NB4 (cell line): Measurements from ENCODE around the gene KRTAP10-10.

Source experiments
- CTCF ChIP-seq: IDR thresholded peaks from one replicate; pipeline ENCODE4 v1.5.1; 2012; ENCODE audit warnings: low read depth, low read length
- MAX ChIP-seq: IDR thresholded peaks from 2 replicates; pipeline ENCODE4 v1.6.1; 2011; ENCODE audit warnings: low read depth, low read length
- POLR2A ChIP-seq: IDR thresholded peaks from 2 replicates; pipeline ENCODE4 v1.6.1; 2011; ENCODE audit warnings: mild to moderate bottlenecking; ENCODE audit not compliant: insufficient read length; ENCODE audit errors: extremely low read depth

GRCh38 chr21:44614961-44615391 is 22.2 kb upstream of the KRTAP10-10 start:
- TF ChIP-seq CTCF = no peak
- no peak for TF ChIP-seq POLR2A
- no peak for TF ChIP-seq MAX
